Measurements from ENCODE around the gene ZNF563. TPM values are rescaled to one million over a fixed set of nuclear protein-coding genes. Genes with fewer than 3 reads are reported as not detected.
"Not testable (repeated sequence)": the region's sequence is repeated elsewhere in the genome, so short reads cannot be mapped to it uniquely, and the experiment has no call there.

ZNF563 gene
- total RNA-seq, 1 experiment from 2014 or later, result 1.1 TPM

DNA sequence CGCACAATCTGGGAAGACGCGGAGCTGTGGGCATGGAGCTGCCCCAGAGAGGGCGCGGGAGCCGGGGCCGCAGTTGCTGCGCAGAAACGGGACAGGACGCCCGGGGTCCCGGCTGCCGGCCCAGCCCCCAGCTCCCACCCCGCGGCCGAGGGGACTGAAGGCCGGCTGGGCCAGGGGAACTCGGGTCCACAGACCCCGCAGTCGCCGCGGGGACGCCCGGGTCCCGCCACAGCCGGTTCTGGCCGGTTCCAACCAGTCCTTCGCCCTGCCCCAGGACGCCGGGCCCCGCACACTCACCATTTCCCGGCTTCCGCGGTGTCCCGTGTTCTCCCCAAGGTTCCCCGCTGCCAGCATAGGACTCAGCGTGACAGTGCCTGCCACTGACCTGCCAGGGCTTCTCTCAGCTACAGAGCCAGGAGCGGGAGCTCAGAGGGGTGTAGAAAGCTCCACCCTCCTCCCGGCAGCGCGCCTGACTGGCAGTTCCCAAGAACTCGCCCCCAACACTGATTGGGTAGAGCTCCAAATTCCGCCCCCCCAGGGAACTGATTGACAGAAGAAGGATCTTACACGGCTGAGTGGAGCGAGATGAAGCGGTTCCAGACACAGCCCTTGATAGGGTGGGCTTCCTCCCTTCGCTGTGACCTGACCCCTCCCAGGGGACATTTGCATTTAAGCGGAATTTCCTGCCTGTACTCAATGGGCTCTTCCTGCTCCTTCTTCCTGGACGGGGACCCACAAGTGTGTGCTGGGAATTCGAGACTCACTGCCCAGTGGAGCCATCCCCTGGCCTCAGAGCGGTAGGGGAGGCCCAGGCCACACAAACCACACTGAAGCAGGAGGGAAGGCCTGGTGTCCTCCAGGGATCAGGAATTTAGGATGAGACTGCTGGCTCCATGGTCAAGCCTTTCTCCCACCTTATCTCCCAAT is 32.1 kb upstream of the ZNF563 start, which contains the start of gene ZNF442:
TSS of gene ZNF442 (minus strand) at position 448 of the 927 bp plus-strand sequence. CDS start 2,052 bp downstream, outside the sequence.
- H3K4me3 ChIP-seq (ENCODE audit: low read length), result peak within 1 kb of the TSS; percentile 82
- DNase-seq (peak; percentile 96), ATAC-seq (peak; percentile 97)
- H3K4me1 ChIP-seq (ENCODE audit: insufficient read depth, low read length), result no peaks in the 10 kb centered on the region; the same call in 1 of the 2 replicates
- H3K4me2 ChIP-seq (ENCODE audit: low read length), result peak within 1 kb of the TSS; percentile 77
- POLR2A ChIA-PET (ENCODE audit: unreplicated experiment), result interaction anchor here (0.6 to 1.0 kb wide), 3 partner anchors 32 to 150 kb away, joined by 5 to 11 read pairs (median 6); partner anchors contain the start of genes ZNF563 and ZNF709
- H3K36me3 ChIP-seq (ENCODE audit: low read depth, low read length), result no peaks in the 10 kb centered on the region
- no peak within 1 kb of the TSS for H3K27ac ChIP-seq (ENCODE audit: low read length)
- no peaks in the 10 kb centered on the region for H3K27me3 ChIP-seq (ENCODE audit: low read length)
- intact Hi-C loops (cut with micrococcal nuclease), result loop anchor here (1.0 to 5.0 kb wide), 3 partner anchors 73 to 224 kb away; partner anchors contain the start of genes ZNF44 and ZNF564
- no peaks in the 10 kb centered on the region for H3K79me2 ChIP-seq (ENCODE audit: low read length)
- TF ChIP-seq EZH2phosphoT487 (IDR thresholded peaks at IDR 0.05; ENCODE audit: borderline replicate concordance, low read length) (no peak), EZH2 (IDR thresholded peaks at IDR 0.05; ENCODE audit: low read length, unreplicated experiment) (no peak)
- TF ChIP-seq, protein P1, sequence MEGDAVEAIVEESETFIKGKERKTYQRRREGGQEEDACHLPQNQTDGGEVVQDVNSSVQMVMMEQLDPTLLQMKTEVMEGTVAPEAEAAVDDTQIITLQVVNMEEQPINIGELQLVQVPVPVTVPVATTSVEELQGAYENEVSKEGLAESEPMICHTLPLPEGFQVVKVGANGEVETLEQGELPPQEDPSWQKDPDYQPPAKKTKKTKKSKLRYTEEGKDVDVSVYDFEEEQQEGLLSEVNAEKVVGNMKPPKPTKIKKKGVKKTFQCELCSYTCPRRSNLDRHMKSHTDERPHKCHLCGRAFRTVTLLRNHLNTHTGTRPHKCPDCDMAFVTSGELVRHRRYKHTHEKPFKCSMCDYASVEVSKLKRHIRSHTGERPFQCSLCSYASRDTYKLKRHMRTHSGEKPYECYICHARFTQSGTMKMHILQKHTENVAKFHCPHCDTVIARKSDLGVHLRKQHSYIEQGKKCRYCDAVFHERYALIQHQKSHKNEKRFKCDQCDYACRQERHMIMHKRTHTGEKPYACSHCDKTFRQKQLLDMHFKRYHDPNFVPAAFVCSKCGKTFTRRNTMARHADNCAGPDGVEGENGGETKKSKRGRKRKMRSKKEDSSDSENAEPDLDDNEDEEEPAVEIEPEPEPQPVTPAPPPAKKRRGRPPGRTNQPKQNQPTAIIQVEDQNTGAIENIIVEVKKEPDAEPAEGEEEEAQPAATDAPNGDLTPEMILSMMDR (conservative IDR thresholded peaks at IDR 0.05; ENCODE audit: low read depth, low read length), result peak; percentile 64
- H3K9me2 ChIP-seq (replicated peaks; ENCODE audit: low read length), result no peaks in the 10 kb centered on the region
- H3K9ac ChIP-seq (ENCODE audit: low read length), result peak within 1 kb of the TSS; percentile 69
- H3F3A ChIP-seq (ENCODE audit: low read length, unreplicated experiment), result no peaks in the 10 kb centered on the region
- H3K9me3 ChIP-seq (ENCODE audit: low read length), result peaks cover 12% of the 10 kb centered on the region; the same call in 1 of the 2 replicates
- H2AFZ ChIP-seq (ENCODE audit: low read length), result peak within 1 kb of the TSS; percentile 86
- CTCF ChIA-PET, result interaction anchor here (0.6 to 1.8 kb wide), 4 partner anchors 203 to 568 kb away, joined by 3 to 14 read pairs (median 4); partner anchors contain the start of gene ZNF136
- H4K20me1 ChIP-seq (ENCODE audit: low read length), result no peaks in the 10 kb centered on the region
- no TSS peak for BruUV-seq (replicated peaks)

DNA sequence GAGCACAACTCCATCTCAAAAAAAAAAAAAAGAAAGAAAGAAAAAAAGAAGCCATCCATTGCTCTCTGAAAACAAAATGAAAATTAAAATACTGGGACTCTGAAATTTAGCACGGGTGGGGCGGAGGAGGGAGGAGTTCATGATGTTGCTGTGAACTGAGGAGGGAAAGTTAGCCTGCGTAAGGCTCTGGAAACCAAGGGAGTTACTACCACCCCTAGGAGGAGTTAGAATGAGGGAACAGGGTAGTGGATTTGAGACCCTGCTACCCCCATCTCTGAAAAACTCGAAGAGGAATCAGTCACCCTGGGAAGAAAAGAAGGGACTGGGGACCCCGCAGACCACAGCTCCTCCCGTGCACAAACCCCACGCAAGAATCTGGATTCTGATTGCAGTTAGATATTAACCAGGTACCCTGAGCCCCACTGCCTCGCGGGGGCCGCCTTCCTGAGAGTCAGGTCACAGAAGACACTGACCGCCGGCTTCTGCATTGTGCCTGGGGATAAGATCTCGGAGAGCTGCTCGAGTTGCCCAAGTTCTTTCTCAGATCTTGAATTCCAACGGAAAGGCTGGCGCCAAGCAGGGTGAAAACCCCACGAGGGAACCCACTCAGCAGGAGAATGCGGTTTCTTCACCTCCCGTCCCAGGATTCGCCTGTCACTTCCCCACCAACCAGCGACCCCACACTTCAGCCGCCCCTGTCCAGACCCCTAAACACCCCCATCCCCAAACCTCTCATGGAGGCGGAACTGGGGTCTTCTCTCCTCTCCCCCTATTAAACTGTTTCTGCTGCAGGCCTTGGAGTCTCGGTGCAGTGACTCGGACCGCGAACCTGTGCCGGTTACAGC is 31.2 kb upstream of the ZNF563 start:
- ATAC-seq (peak; percentile 1; the same call in 1 of the 2 replicates), DNase-seq (no peak)
- Histone ChIP-seq H3K9ac (ENCODE audit: low read length) (peak overlapping the region; percentile 69), H3K4me2 (ENCODE audit: low read length) (peak overlapping the region; percentile 77), H4K20me1 (ENCODE audit: low read length) (no peaks in the 10 kb centered on the region), H3K27me3 (ENCODE audit: low read length) (no peaks in the 10 kb centered on the region), H3K36me3 (ENCODE audit: low read depth, low read length) (no peaks in the 10 kb centered on the region), H3F3A (ENCODE audit: low read length, unreplicated experiment) (no peaks in the 10 kb centered on the region), H3K4me1 (ENCODE audit: insufficient read depth, low read length) (no peaks in the 10 kb centered on the region; the same call in 1 of the 2 replicates), H3K9me3 (ENCODE audit: low read length) (peaks cover 12% of the 10 kb centered on the region; the same call in 1 of the 2 replicates), H3K79me2 (ENCODE audit: low read length) (no peaks in the 10 kb centered on the region), H3K4me3 (ENCODE audit: low read length) (peak overlapping the region; percentile 82), H2AFZ (ENCODE audit: low read length) (peak overlapping the region; percentile 86), H3K27ac (ENCODE audit: low read length) (no peak overlapping the region), H3K9me2 (replicated peaks; ENCODE audit: low read length) (no peaks in the 10 kb centered on the region)
- ChIA-PET POLR2A (ENCODE audit: unreplicated experiment) (interaction anchor here (0.7 kb wide), 1 partner anchor 120 kb away, joined by 6 read pairs; the partner anchor contains the start of gene ZNF709), CTCF (interaction anchor here (0.7 to 1.8 kb wide), 2 partner anchors 284 to 305 kb away, joined by 3 to 14 read pairs; no protein-coding TSS in a partner anchor)
- TF ChIP-seq EZH2phosphoT487 (IDR thresholded peaks at IDR 0.05; ENCODE audit: borderline replicate concordance, low read length), result no peak
- no peak for TF ChIP-seq EZH2 (IDR thresholded peaks at IDR 0.05; ENCODE audit: low read length, unreplicated experiment)
- TF ChIP-seq, protein P1 (conservative IDR thresholded peaks at IDR 0.05; ENCODE audit: low read depth, low read length), result no peak
- intact Hi-C loops (cut with micrococcal nuclease), result loop anchor here (1.0 to 5.0 kb wide), 3 partner anchors 72 to 223 kb away; partner anchors contain the start of genes ZNF44 and ZNF564
- TSS peak; percentile 58 for BruUV-seq (replicated peaks)

DNA sequence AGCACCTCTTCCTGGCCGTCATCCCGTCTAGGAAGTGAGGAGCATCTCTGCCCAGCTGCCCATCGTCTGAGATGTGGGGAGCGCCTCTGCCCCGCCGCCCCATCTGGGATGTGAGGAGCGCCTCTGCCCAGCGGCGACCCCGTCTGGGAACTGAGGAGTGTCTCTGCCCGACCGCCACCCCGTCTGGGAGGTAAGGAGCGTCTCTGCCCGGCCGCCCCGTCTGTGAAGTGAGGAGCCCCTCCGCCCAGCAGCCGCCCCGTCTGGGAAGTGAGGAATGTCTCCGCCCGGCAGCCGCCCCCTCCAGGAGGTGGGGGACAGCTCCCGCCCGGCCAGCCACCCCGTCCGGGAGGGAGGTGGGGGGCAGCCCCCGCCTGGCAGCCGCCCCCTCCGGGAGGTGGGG is 28.8 kb upstream of the ZNF563 start:
- peaks cover 16% of the 10 kb centered on the region; the same call in 1 of the 2 replicates for H3K9me3 ChIP-seq (ENCODE audit: low read length)
- intact Hi-C loops (cut with micrococcal nuclease); H3K9ac ChIP-seq (ENCODE audit: low read length); CTCF ChIA-PET; H3K27me3 ChIP-seq (ENCODE audit: low read length); BruUV-seq (replicated peaks); H3K4me3 ChIP-seq (ENCODE audit: low read length); POLR2A ChIA-PET (ENCODE audit: unreplicated experiment); ATAC-seq; H3F3A ChIP-seq (ENCODE audit: low read length, unreplicated experiment); H3K4me2 ChIP-seq (ENCODE audit: low read length); H3K9me2 ChIP-seq (replicated peaks; ENCODE audit: low read length); H3K36me3 ChIP-seq (ENCODE audit: low read depth, low read length); H4K20me1 ChIP-seq (ENCODE audit: low read length); H2AFZ ChIP-seq (ENCODE audit: low read length); H3K27ac ChIP-seq (ENCODE audit: low read length); DNase-seq; H3K79me2 ChIP-seq (ENCODE audit: low read length); H3K4me1 ChIP-seq (ENCODE audit: insufficient read depth, low read length): not testable (repeated sequence)

Data from PC-3 (cell line).